Ovary (tissue), 3 donors: ENCODE data around the gene DENND1B.

Experiments
- EP300 ChIP-seq: sonication (generic); formaldehyde crosslinking; IDR thresholded peaks from one replicate; pipeline ENCODE4 v1.6.1; 2017; ENCODE audit warnings: antibody characterized with exemption
- POLR2A ChIP-seq: fragments of 450-650 bp; IDR thresholded peaks from one replicate; pipeline ENCODE4 v1.6.1; 2017; ENCODE audit warnings: antibody characterized with exemption, mild to moderate bottlenecking, moderate library complexity
- TF ChIP-seq, protein P1 (sequence below), 3 donors: fragments of 450-650 bp in 2 of 3; fragments of 200-600 bp in 1 of 3; IDR thresholded peaks; one replicate each; pipeline versions ENCODE4 v1.5.1 to v1.8.0; 2016 to 2022; ENCODE audit warnings: antibody characterized with exemption in 3 of 3, mild to moderate bottlenecking in 1 of 3
- donor health status: DM: no; HTN: no; CAD: no.

DNA sequence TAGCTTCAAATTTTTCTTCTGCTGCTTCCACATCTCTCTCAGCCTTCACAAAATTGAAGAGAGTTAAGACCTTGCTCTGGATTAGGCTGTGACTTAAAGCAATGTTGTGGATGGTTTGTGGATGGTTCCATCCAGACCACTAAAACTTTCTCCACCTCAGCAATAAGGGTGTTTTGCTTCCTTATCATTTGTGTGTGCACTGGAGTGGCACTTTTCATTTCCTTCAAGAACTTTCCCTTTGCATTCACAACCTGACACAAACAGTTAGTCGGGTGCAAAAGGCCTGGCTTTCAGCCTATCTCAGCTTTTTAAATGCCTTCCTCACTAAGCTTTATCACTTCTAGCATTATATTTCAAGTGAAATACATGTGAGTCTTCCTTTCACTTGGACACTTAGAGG lies 30.3 kb downstream of the DENND1B start:
- TF ChIP-seq, protein P1, sequence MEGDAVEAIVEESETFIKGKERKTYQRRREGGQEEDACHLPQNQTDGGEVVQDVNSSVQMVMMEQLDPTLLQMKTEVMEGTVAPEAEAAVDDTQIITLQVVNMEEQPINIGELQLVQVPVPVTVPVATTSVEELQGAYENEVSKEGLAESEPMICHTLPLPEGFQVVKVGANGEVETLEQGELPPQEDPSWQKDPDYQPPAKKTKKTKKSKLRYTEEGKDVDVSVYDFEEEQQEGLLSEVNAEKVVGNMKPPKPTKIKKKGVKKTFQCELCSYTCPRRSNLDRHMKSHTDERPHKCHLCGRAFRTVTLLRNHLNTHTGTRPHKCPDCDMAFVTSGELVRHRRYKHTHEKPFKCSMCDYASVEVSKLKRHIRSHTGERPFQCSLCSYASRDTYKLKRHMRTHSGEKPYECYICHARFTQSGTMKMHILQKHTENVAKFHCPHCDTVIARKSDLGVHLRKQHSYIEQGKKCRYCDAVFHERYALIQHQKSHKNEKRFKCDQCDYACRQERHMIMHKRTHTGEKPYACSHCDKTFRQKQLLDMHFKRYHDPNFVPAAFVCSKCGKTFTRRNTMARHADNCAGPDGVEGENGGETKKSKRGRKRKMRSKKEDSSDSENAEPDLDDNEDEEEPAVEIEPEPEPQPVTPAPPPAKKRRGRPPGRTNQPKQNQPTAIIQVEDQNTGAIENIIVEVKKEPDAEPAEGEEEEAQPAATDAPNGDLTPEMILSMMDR (IDR thresholded peaks at IDR 0.05), result no peak
- no peak for TF ChIP-seq EP300
- TF ChIP-seq POLR2A, result no peak
